DND-41 (cell line): ENCODE results near the gene RETSAT.

ENCODE experiments used
- CTCF ChIP-seq: IDR thresholded peaks from 2 replicates; pipeline ENCODE4 v1.5.1; 2012; ENCODE audit warnings: borderline replicate concordance, low read length, moderate library complexity, mild to moderate bottlenecking; ENCODE audit not compliant: poor library complexity, severe bottlenecking; ENCODE audit errors: extremely low read depth
- EZH2 ChIP-seq: IDR thresholded peaks from 3 replicates; pipeline ENCODE4 v1.6.1; 2012; ENCODE audit warnings: borderline replicate concordance, low read depth, mild to moderate bottlenecking, moderate library complexity, low read length, inconsistent platforms; ENCODE audit not compliant: severe bottlenecking

DNA sequence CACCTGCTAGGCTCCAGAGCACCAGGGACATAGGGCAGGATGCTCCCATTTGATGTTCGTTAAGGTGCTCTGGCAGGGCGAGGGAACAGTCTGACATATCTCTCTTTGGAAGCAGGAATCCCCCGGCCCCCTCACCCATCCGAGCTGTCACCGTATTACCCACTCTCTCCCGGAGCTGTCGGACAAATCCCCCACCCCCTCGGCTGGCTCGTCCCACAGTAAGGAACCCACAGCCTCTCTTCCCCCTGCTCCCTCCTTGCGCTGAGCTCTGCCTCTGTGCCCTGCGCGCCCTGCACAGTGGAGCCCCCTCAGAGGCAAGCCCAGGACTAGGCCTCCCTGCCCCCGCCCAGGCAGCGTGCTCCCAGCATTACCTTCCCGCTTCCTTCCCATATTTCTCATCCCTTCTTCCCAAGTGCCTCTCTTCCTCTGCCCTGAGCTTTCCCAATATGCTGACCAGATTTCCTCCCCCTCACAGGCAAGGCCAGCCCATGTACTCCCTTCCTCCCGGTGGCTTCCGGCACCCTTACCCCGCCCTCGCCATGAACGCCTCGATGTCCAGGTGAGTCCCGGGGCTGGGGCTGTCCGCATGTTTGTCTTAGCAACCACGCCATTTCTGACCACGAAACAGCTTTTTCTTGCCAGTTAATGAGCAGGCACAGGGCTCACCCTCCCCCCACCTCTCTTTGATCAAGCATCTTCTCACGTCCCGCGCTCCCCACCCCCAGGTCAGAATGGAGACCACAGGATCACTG lies 50.4 kb downstream of the RETSAT start:
- no peak for TF ChIP-seq EZH2
- TF ChIP-seq CTCF: no peak
